22Rv1 (cell line): ENCODE measurements around the gene HMGCR.

Experiments
- ZFX ChIP-seq: fragments of 450-650 bp; IDR thresholded peaks from 2 replicates; pipeline ENCODE4 v1.6.1; 2017; ENCODE audit warnings: antibody characterized with exemption, borderline replicate concordance
- TF ChIP-seq, protein P1 (sequence below): fragments of 450-650 bp; IDR thresholded peaks from 2 replicates; pipeline ENCODE4 v1.5.1; 2017; ENCODE audit warnings: mild to moderate bottlenecking

GRCh38 chr5:75405296-75405695, 68.3 kb downstream of the HMGCR start:
- TF ChIP-seq, protein P1, sequence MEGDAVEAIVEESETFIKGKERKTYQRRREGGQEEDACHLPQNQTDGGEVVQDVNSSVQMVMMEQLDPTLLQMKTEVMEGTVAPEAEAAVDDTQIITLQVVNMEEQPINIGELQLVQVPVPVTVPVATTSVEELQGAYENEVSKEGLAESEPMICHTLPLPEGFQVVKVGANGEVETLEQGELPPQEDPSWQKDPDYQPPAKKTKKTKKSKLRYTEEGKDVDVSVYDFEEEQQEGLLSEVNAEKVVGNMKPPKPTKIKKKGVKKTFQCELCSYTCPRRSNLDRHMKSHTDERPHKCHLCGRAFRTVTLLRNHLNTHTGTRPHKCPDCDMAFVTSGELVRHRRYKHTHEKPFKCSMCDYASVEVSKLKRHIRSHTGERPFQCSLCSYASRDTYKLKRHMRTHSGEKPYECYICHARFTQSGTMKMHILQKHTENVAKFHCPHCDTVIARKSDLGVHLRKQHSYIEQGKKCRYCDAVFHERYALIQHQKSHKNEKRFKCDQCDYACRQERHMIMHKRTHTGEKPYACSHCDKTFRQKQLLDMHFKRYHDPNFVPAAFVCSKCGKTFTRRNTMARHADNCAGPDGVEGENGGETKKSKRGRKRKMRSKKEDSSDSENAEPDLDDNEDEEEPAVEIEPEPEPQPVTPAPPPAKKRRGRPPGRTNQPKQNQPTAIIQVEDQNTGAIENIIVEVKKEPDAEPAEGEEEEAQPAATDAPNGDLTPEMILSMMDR: no peak
- no peak for TF ChIP-seq ZFX
